ENCODE results near the gene MORC1.
A peak's percentile ranks its signal among the peaks of the same experiment; 100 is the strongest.

Gene MORC1

DNA sequence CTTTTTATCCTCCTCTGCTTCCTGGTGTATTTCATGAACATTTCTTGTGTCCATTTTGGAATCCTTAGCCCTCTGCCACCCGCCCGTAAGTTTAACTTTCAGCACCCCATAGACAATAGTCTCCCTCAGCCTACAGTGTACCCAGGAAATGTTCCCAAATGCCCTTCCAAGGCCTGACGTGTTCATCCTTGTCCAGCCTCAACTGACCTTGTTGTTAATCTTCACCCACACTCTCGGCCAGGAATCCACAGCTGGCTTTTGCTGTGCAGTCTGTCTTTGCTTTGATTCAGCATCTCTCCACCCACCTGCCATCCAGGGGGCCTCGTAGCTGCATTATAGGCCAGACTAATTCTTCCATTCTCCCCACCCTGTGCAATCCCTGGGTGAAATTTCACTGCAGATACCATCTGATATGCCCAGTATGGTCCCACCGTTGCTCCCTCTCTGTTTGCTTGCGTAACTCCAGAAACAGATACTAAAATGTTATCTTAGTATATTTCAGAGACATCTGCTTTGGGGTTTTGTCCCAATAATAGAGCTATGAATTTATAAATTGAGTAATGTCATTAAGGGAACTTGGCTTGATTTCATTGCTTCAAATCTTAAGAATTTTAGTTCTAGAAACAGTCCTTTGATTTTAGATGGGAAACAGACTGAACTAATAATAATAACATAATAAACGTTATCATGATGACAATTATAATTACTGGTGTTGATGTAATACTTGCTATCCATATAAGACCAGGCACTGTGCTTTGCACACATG is 180.8 kb downstream of the MORC1 start:
- DNase-seq: no peak

DNA sequence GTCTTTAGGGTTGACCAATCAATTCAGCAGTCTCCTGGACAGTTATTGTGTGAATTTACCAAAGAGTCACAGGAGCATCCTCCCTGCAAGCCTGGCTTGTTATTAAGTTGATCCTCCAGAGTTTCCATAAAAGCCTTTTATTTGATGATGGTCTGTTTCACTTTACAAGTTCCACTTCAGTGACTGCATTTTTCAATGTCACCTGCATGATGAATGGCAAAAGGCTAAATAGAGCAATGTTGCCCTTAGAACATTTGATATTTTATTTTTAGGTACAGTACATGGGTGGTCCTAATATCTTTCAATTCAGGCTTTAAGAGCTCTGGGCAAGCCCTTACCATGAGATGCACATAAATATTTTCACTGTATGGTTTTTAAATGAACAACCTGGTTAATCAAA is 186.9 kb downstream of the MORC1 start:
- DNase-seq: no peak

DNA sequence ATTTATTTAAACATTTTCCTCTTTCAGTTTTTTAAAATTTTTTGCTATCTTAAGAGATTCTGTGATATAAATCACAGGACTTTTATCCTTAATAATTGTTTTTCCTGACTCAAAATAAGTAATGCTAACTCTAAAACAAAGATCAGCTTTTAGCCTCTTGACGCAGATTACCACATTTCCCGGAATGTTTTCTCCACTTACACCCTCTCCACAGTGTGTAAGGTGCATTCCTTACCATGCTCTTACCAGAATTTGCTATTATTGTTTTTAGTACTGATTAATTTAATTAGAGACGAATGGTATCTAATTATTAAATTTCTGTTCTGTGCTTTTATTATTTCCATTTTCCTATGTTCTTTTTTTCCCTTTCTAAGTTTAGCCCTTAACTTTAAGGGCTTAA is 199.1 kb downstream of the MORC1 start:
- DNase-seq: no peak

DNA sequence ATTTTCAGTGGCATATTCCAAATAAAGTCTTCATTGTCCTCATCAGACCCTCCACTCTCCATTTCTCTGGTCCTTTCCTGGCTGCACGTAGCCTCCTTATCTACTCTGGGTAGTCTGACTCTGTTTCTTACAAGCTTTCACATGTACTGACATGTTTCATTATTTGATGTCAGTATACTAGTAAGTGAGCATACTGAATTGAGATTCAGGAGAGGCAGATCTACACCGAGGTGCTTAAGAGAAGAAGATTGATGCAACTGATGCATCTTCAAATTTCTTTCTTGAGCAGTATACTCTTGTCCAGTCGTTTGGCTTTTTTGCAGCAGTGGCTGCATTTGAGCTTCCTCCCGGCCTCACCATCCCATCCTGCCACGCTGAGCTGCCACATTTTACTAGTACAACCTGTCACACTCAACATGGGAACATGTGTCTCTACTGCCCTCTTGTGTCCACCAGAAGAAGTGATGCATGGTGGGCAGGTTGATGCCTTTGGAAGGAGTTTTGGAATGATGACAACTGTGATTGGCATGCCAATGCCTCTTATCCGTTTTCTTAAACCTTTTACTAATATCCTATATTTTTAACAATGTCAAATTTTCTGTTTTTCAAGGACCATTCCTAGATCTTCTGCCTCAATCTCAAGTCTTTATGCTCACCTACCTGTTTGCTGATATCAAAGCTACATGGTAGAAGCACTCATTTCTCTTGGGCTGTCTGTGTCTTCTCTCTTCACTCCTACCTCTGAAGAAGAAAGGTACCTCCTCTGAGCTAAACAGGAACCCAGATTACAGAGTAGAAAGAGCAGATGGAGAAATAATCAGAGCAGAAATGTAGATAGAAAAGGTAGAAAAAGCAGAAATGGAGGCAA is 202.9 kb downstream of the MORC1 start:
- peak; percentile 67 for DNase-seq

DNA sequence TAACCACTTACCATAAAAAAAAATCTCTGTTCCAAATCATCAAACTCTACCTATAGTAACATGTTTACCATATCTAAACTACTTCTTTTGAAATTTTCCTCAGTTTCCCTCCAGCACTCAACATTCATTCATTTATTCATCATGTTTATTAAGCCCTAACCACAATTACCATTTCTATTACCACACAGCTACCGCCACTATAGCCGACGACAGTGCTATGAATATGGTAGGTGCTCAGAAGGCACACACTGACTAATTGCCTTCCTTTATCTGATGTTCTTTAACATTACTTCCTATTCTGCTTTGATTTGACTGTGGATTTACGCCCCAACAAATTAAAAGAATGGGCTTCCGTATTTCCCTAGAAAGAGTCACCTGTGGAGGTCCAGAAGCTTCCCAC is 208.1 kb downstream of the MORC1 start:
- no peak for DNase-seq

All from EL (cell line).